ENCODE measurements around the gene LYPLAL1. TPM values are rescaled to one million over a fixed set of nuclear protein-coding genes. Genes with fewer than 3 reads are reported as not detected.

The LYPLAL1 gene
- total RNA-seq, 1 donor from 2014 or later = 25.6 TPM

- no peak overlapping the region for H3K9ac ChIP-seq (ENCODE audit: low read length)
- H3K79me2 ChIP-seq (ENCODE audit: insufficient read depth, low read length) = no peaks in the 10 kb centered on the region
- DNase-seq (ENCODE audit: low read depth) (peak; percentile 11), FAIRE-seq (no peak)
- no peaks in the 10 kb centered on the region for H3K36me3 ChIP-seq (ENCODE audit: insufficient read depth, low read length)
- Mint-ChIP-seq H3K36me3 (ENCODE audit: low read depth, unreplicated experiment) (peaks cover 10% of the 10 kb centered on the region), H3K4me3 (ENCODE audit: unreplicated experiment) (no peak overlapping the region), H3K27me3 (ENCODE audit: low read depth, unreplicated experiment) (no peaks in the 10 kb centered on the region), H3K9me3 (ENCODE audit: unreplicated experiment) (peaks cover 3% of the 10 kb centered on the region), H3K4me1 (ENCODE audit: low read depth, unreplicated experiment) (no peaks in the 10 kb centered on the region), H3K27ac (ENCODE audit: unreplicated experiment) (no peak overlapping the region)
- H3K9me3 ChIP-seq (ENCODE audit: insufficient read depth, low read depth, low read length) = no peaks in the 10 kb centered on the region
- H3K27me3 ChIP-seq (ENCODE audit: insufficient read depth, low read length) = no peaks in the 10 kb centered on the region
- no peak for TF ChIP-seq EZH2 (IDR thresholded peaks at IDR 0.05; ENCODE audit: insufficient read depth, low read length)
- no peak for TF ChIP-seq CTCF (IDR thresholded peaks at IDR 0.05; ENCODE audit: insufficient read depth, low read depth, low read length)
- H3K4me3 ChIP-seq (ENCODE audit: insufficient read depth, low read depth, low read length) = no peak overlapping the region
- H4K20me1 ChIP-seq (ENCODE audit: insufficient read depth, low read length) = no peaks in the 10 kb centered on the region
- H3K4me2 ChIP-seq (ENCODE audit: low read length) = no peak overlapping the region
- H3K4me1 ChIP-seq (ENCODE audit: insufficient read depth, low read length) = no peaks in the 10 kb centered on the region
- H3K27ac ChIP-seq (ENCODE audit: low read depth, low read length) = no peak overlapping the region
- H2AFZ ChIP-seq (ENCODE audit: low read depth, low read length) = no peak overlapping the region
Measured at GRCh38 chr1:219201656-219202055, 28.0 kb downstream of the LYPLAL1 start.

GRCh38 chr1:219202567-219202966, 28.9 kb downstream of the LYPLAL1 start:
- Histone ChIP-seq H3K4me1 (ENCODE audit: insufficient read depth, low read length) (no peaks in the 10 kb centered on the region), H2AFZ (ENCODE audit: low read depth, low read length) (no peak overlapping the region), H3K36me3 (ENCODE audit: insufficient read depth, low read length) (no peaks in the 10 kb centered on the region), H4K20me1 (ENCODE audit: insufficient read depth, low read length) (no peaks in the 10 kb centered on the region), H3K27ac (ENCODE audit: low read depth, low read length) (no peak overlapping the region), H3K9ac (ENCODE audit: low read length) (no peak overlapping the region), H3K4me3 (ENCODE audit: insufficient read depth, low read depth, low read length) (no peak overlapping the region), H3K9me3 (ENCODE audit: insufficient read depth, low read depth, low read length) (no peaks in the 10 kb centered on the region), H3K27me3 (ENCODE audit: insufficient read depth, low read length) (no peaks in the 10 kb centered on the region), H3K4me2 (ENCODE audit: low read length) (no peak overlapping the region), H3K79me2 (ENCODE audit: insufficient read depth, low read length) (no peaks in the 10 kb centered on the region)
- TF ChIP-seq EZH2 (IDR thresholded peaks at IDR 0.05; ENCODE audit: insufficient read depth, low read length) = no peak
- TF ChIP-seq CTCF (IDR thresholded peaks at IDR 0.05; ENCODE audit: insufficient read depth, low read depth, low read length) = no peak
- no peaks in the 10 kb centered on the region for H3K4me1 Mint-ChIP-seq (ENCODE audit: low read depth, unreplicated experiment)
- no peak for FAIRE-seq
- H3K27me3 Mint-ChIP-seq (ENCODE audit: low read depth, unreplicated experiment) = no peaks in the 10 kb centered on the region
- DNase-seq (ENCODE audit: low read depth) = no peak
- peaks cover 1% of the 10 kb centered on the region for H3K36me3 Mint-ChIP-seq (ENCODE audit: low read depth, unreplicated experiment)
- no peaks in the 10 kb centered on the region for H3K9me3 Mint-ChIP-seq (ENCODE audit: unreplicated experiment)
- H3K27ac Mint-ChIP-seq (ENCODE audit: unreplicated experiment) = no peak overlapping the region
- H3K4me3 Mint-ChIP-seq (ENCODE audit: unreplicated experiment) = no peak overlapping the region

GRCh38 chr1:219206350-219206749, 32.7 kb downstream of the LYPLAL1 start:
- DNase-seq (ENCODE audit: low read depth) (no peak), FAIRE-seq (no peak)
- no peaks in the 10 kb centered on the region for H3K27me3 ChIP-seq (ENCODE audit: insufficient read depth, low read length)
- H3K9ac ChIP-seq (ENCODE audit: low read length) = no peak overlapping the region
- H3K4me2 ChIP-seq (ENCODE audit: low read length) = no peak overlapping the region
- no peak overlapping the region for H3K4me3 Mint-ChIP-seq (ENCODE audit: unreplicated experiment)
- H3K4me3 ChIP-seq (ENCODE audit: insufficient read depth, low read depth, low read length) = no peak overlapping the region
- no peak overlapping the region for H3K27ac Mint-ChIP-seq (ENCODE audit: unreplicated experiment)
- peaks cover 1% of the 10 kb centered on the region for H3K36me3 Mint-ChIP-seq (ENCODE audit: low read depth, unreplicated experiment)
- H3K9me3 ChIP-seq (ENCODE audit: insufficient read depth, low read depth, low read length) = no peaks in the 10 kb centered on the region
- no peaks in the 10 kb centered on the region for H3K9me3 Mint-ChIP-seq (ENCODE audit: unreplicated experiment)
- TF ChIP-seq CTCF (IDR thresholded peaks at IDR 0.05; ENCODE audit: insufficient read depth, low read depth, low read length) (no peak), EZH2 (IDR thresholded peaks at IDR 0.05; ENCODE audit: insufficient read depth, low read length) (no peak)
- peaks cover 4% of the 10 kb centered on the region for H3K4me1 ChIP-seq (ENCODE audit: insufficient read depth, low read length)
- no peak overlapping the region for H2AFZ ChIP-seq (ENCODE audit: low read depth, low read length)
- H3K4me1 Mint-ChIP-seq (ENCODE audit: low read depth, unreplicated experiment) = peaks cover 6% of the 10 kb centered on the region
- no peaks in the 10 kb centered on the region for H3K36me3 ChIP-seq (ENCODE audit: insufficient read depth, low read length)
- no peaks in the 10 kb centered on the region for H3K79me2 ChIP-seq (ENCODE audit: insufficient read depth, low read length)
- H3K27ac ChIP-seq (ENCODE audit: low read depth, low read length) = no peak overlapping the region
- no peaks in the 10 kb centered on the region for H3K27me3 Mint-ChIP-seq (ENCODE audit: low read depth, unreplicated experiment)
- no peaks in the 10 kb centered on the region for H4K20me1 ChIP-seq (ENCODE audit: insufficient read depth, low read length)

Measured in astrocyte (in vitro differentiated cells and primary cell).